ENCODE measurements around the gene ESCO1.

The ESCO1 gene

DNA sequence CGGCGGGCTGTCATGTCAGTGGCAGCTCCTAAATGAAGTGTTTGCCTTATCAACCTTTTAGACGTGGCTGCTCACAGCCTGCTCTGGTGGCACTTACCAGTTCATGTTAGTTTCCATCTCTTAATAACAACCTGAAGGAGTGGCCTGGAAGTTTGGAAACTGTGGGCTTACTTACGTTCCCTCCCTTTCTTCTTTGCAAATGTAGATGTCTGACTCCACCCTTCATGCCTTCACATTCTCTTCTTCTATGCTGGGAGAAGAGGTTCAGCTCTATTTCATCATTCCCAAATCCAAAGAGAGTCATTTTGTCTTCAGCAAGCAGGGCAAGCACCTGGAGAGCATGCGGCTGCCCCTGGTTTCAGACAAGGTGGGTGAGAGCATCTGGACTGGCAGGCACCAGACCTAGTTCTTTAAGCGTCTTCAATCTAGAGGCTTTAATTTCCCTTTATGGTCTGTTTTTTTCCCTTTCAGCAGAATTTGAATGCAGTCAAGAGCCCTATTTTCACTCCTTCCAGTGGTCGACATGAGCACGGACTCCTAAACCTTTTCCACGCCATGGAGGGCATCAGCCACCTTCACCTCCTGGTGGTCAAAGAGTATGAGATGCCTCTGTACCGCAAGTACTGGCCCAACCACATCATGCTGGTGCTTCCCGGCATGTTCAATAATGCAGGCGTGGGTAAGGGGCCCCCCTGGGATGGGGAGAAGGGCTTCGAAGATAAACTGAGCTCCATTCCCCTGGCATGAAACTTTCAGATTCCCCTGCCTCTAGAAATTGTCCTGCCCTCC, 92.4 kb downstream of the ESCO1 start:
- TF ChIP-seq, protein P1, sequence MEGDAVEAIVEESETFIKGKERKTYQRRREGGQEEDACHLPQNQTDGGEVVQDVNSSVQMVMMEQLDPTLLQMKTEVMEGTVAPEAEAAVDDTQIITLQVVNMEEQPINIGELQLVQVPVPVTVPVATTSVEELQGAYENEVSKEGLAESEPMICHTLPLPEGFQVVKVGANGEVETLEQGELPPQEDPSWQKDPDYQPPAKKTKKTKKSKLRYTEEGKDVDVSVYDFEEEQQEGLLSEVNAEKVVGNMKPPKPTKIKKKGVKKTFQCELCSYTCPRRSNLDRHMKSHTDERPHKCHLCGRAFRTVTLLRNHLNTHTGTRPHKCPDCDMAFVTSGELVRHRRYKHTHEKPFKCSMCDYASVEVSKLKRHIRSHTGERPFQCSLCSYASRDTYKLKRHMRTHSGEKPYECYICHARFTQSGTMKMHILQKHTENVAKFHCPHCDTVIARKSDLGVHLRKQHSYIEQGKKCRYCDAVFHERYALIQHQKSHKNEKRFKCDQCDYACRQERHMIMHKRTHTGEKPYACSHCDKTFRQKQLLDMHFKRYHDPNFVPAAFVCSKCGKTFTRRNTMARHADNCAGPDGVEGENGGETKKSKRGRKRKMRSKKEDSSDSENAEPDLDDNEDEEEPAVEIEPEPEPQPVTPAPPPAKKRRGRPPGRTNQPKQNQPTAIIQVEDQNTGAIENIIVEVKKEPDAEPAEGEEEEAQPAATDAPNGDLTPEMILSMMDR (IDR thresholded peaks at IDR 0.05; ENCODE audit: low read depth, low read length) = no peak
- no peak overlapping the region for H3K4me3 ChIP-seq (ENCODE audit: low read depth, low read length)

DNA sequence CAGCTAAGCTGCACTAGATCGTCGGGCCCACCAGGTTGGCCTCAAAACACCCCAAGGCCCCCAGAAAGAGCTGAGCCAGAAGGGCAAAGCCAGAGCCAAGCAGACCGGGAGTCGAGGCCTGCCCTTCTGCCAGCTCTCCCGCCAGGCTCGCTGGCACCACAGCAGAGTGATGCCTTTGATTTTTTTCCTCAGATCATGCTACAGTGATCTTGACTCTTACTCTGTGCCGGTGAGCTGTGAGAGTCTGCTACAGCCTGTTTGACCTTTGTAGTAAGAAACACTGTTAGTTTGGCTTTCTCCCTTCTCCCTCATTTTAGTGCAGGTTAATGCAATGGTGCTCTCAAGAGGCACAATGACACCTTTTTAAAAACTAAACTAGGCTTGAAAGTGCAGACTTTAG, 97.8 kb downstream of the ESCO1 start:
- no peak overlapping the region for H3K4me3 ChIP-seq (ENCODE audit: low read depth, low read length)
- TF ChIP-seq, protein P1 (IDR thresholded peaks at IDR 0.05; ENCODE audit: low read depth, low read length) = no peak

DNA sequence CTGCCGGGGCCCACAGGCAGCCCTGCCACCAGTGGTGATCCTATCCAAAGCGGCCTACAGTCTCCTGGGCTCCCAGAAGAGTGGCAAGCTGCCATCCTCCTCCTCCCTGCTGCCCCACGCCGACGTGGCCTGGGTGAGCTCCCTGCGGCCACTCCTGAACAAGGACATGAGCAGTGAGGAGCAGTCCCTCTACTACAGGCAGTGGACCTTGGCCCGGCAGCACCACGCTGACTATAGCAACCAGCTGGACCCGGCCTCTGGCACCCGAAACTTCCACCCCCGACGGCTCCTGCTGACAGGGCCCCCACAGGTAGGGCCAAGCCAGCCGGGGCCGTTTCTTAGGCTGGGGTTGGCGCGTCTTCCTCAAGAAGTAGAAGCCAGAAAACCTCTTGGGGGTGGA, 100.5 kb downstream of the ESCO1 start:
- H3K4me3 ChIP-seq (ENCODE audit: low read depth, low read length) = no peak overlapping the region
- TF ChIP-seq, protein P1 (IDR thresholded peaks at IDR 0.05; ENCODE audit: low read depth, low read length) = no peak

DNA sequence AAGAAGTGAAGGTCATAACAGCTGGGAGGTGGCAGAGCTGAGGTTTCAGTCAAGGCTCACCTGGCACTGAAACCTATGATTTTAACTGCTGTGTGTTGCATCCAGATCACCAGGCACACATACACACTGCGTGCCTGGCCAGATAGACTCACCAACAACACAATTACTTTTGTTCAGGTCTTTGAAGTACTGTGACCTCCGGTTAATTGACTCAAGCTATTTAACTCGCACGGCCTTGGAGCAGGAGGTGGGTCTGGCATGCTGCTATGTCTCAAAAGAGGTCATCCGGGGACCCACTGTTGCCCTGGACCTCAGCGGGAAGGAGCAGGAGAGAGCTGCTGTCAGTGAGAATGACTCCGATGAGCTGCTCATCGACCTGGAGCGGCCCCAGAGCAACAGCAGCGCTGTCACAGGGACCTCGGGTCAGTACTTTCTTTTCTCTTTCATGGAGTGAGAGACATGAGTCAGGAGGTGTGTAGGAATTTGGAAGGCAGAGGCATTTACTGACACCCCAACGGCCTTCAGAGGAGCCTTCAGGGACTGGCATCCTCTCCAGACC, 104.1 kb downstream of the ESCO1 start:
- TF ChIP-seq, protein P1 (IDR thresholded peaks at IDR 0.05; ENCODE audit: low read depth, low read length) = no peak
- H3K4me3 ChIP-seq (ENCODE audit: low read depth, low read length) = no peak overlapping the region

GRCh38 chr18:21490748-21491147, 109.8 kb downstream of the ESCO1 start:
- TF ChIP-seq, protein P1 (IDR thresholded peaks at IDR 0.05; ENCODE audit: low read depth, low read length) = no peak

DNA sequence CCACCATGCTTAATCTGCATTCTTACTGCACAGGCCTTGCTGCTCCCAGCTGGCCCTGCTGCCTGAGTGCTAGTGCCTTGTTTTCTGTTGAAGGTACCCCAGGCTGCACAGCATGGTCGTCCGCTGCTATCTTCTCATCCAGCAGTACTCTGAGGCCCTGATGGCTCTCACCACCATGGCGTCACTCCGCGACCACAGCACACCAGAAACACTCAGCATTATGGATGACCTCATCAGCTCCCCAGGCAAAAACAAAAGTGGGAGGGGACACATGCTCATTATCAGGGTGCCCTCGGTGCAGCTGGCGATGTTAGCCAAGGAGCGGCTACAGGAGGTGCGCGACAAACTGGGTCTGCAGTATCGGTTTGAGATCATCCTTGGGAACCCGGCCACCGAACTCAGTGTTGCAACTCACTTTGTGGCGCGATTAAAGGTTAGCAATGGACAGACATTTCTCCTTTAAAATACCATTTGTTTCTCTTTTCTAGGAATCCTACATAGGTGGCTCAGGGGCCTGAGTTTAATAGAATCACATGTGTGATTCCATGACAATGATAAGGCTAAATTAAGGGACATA, 110.5 kb downstream of the ESCO1 start:
- TF ChIP-seq, protein P1 (IDR thresholded peaks at IDR 0.05; ENCODE audit: low read depth, low read length) = no peak
- no peak overlapping the region for H3K4me3 ChIP-seq (ENCODE audit: low read depth, low read length)

More at GRCh38 chr18:21490748-21491147, 109.8 kb downstream of the ESCO1 start:
- no peak overlapping the region for H3K4me3 ChIP-seq (ENCODE audit: low read depth, low read length)
